DND-41 (cell line): ENCODE data around the gene KIAA1549.

Experiments used
- ATAC-seq: fragments of 200-7000 bp; cut with Tn5 transposase; 3 replicates; pipeline ENCODE4 v1.9.1; 2021; ENCODE audit warnings: low read depth; ENCODE audit not compliant: insufficient read depth
- DNase-seq: peaks from one replicate; pipeline ENCODE4 v3.0.0-alpha.2; 2020
- H2AFZ ChIP-seq: 2 replicates; pipeline ENCODE4 v1.6.0; 2012; ENCODE audit warnings: low read depth, low read length
- H3K27ac ChIP-seq: 2 replicates; pipeline ENCODE4 v1.5.1; 2012; ENCODE audit warnings: low read length, inconsistent platforms
- H3K27me3 ChIP-seq: fragments of 200-600 bp; sonication (generic); 2 replicates; pipeline ENCODE4 v1.6.0; 2012; ENCODE audit warnings: low read length, mild to moderate bottlenecking, inconsistent platforms; ENCODE audit not compliant: insufficient read depth, poor library complexity
- H3K36me3 ChIP-seq: 2 replicates; pipeline ENCODE4 v1.5.1; 2012; ENCODE audit warnings: low read length, inconsistent platforms; ENCODE audit not compliant: insufficient read depth
- H3K4me1 ChIP-seq: 2 replicates; pipeline ENCODE4 v1.5.1; 2012; ENCODE audit warnings: mild to moderate bottlenecking, low read length; ENCODE audit not compliant: insufficient read depth
- H3K4me2 ChIP-seq: 2 replicates; pipeline ENCODE4 v1.6.0; 2012; ENCODE audit warnings: mild to moderate bottlenecking, moderate library complexity, low read length, inconsistent platforms; ENCODE audit not compliant: insufficient read depth
- H3K4me3 ChIP-seq, 2 experiments: fragments of 200-600 bp in 1 of 2; shearing (Covaris generic) in 1 of 2; 2 replicates each; pipeline ENCODE4 v1.5.1; 2012 to 2016; ENCODE audit warnings: inconsistent platforms in 2 of 2, low read length in 2 of 2, mild to moderate bottlenecking in 2 of 2, low read depth in 1 of 2, moderate library complexity in 1 of 2
- H3K79me2 ChIP-seq: 2 replicates; pipeline ENCODE4 v1.6.0; 2012; ENCODE audit warnings: low read length, inconsistent platforms; ENCODE audit not compliant: insufficient read depth
- H3K9ac ChIP-seq: 2 replicates; pipeline ENCODE4 v1.6.0; 2012; ENCODE audit warnings: low read depth, mild to moderate bottlenecking, inconsistent platforms, low read length, moderate library complexity
- H3K9me3 ChIP-seq: 2 replicates; pipeline ENCODE4 v1.5.1; 2012; ENCODE audit warnings: low read length, moderate library complexity, mild to moderate bottlenecking, inconsistent platforms; ENCODE audit not compliant: insufficient read depth, severe bottlenecking
- H4K20me1 ChIP-seq: 2 replicates; pipeline ENCODE4 v1.6.0; 2012; ENCODE audit warnings: low read length; ENCODE audit not compliant: insufficient read depth
- EZH2 ChIP-seq: IDR thresholded peaks from 3 replicates; pipeline ENCODE4 v1.6.1; 2012; ENCODE audit warnings: borderline replicate concordance, low read depth, mild to moderate bottlenecking, moderate library complexity, low read length, inconsistent platforms; ENCODE audit not compliant: severe bottlenecking
- TF ChIP-seq, protein P1 (sequence below): IDR thresholded peaks from 2 replicates; pipeline ENCODE4 v1.5.1; 2012; ENCODE audit warnings: borderline replicate concordance, low read length, moderate library complexity, mild to moderate bottlenecking; ENCODE audit not compliant: poor library complexity, severe bottlenecking; ENCODE audit errors: extremely low read depth

The KIAA1549 gene

DNA sequence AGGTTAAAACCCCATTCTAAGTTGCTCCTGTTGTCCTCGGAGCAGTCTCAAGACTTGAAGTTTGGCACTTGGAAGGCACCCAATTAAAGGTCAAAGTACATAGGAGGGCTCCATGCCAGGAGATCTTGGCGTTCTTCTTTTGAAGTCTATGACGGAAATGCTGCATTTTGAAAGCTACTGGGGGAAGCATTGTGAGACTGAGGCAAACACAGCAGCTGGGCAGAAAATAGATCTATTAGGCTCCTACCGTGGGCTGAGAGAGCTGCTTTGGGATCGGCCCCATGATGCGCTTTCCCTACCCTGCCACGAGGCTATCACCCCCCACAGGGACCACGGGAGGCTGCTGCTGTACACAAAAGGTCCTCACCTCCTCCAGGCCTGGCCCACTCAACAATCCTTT lies 20.0 kb downstream of the KIAA1549 start:
- Histone ChIP-seq H3K36me3 (no peaks in the 10 kb centered on the region), H3K27me3 (no peaks in the 10 kb centered on the region), H3K4me3 (no peak overlapping the region), H3K9me3 (no peaks in the 10 kb centered on the region), H3K27ac (no peak overlapping the region), H3K79me2 (peaks cover 3% of the 10 kb centered on the region; the same call in 1 of the 2 replicates), H3K4me2 (no peak overlapping the region), H4K20me1 (no peaks in the 10 kb centered on the region), H3K9ac (no peak overlapping the region), H3K4me1 (peaks cover 7% of the 10 kb centered on the region), H2AFZ (no peak overlapping the region)
- TF ChIP-seq, protein P1, sequence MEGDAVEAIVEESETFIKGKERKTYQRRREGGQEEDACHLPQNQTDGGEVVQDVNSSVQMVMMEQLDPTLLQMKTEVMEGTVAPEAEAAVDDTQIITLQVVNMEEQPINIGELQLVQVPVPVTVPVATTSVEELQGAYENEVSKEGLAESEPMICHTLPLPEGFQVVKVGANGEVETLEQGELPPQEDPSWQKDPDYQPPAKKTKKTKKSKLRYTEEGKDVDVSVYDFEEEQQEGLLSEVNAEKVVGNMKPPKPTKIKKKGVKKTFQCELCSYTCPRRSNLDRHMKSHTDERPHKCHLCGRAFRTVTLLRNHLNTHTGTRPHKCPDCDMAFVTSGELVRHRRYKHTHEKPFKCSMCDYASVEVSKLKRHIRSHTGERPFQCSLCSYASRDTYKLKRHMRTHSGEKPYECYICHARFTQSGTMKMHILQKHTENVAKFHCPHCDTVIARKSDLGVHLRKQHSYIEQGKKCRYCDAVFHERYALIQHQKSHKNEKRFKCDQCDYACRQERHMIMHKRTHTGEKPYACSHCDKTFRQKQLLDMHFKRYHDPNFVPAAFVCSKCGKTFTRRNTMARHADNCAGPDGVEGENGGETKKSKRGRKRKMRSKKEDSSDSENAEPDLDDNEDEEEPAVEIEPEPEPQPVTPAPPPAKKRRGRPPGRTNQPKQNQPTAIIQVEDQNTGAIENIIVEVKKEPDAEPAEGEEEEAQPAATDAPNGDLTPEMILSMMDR = no peak
- TF ChIP-seq EZH2 = no peak
- ATAC-seq (peak; percentile 42; the same call in 2 of the 3 replicates), DNase-seq (no peak)

DNA sequence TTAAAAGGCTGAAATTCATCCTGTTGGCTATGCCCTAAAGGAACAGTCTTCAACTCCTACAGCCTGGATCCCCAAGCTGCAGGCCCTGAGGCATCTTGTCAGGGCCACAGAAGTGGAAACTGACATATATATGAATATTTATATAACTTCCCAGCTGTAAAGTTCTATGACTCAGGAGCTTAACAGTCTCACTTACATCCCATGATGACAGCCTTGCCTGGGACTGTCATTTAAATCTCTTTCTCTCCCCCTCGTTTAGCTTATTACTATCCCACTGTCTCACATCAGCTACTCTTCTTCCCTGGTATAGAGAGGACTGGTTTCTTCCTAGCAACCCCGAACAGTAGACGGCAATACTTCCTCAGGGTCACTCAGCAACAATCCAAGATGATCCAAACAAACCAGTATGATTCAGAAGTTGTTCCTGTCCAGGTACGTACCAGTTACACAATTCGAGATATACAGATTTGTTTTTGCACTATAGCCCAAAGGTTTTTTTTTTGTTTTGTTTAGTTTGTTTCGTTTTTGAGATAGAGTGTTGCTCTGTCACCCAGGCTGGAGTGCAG lies 22.7 kb downstream of the KIAA1549 start:
- H3K9me3 ChIP-seq = no peaks in the 10 kb centered on the region
- H3K4me3 ChIP-seq = no peak overlapping the region
- no peaks in the 10 kb centered on the region for H3K27me3 ChIP-seq
- H3K27ac ChIP-seq = no peak overlapping the region
- no peak overlapping the region for H3K9ac ChIP-seq
- no peak overlapping the region for H2AFZ ChIP-seq
- ATAC-seq (no peak), DNase-seq (no peak)
- H3K4me1 ChIP-seq = no peaks in the 10 kb centered on the region
- H4K20me1 ChIP-seq = no peaks in the 10 kb centered on the region
- TF ChIP-seq, protein P1 = no peak
- TF ChIP-seq EZH2 = no peak
- H3K4me2 ChIP-seq = no peak overlapping the region
- H3K36me3 ChIP-seq = no peaks in the 10 kb centered on the region
- H3K79me2 ChIP-seq = peaks cover 3% of the 10 kb centered on the region; the same call in 1 of the 2 replicates

DNA sequence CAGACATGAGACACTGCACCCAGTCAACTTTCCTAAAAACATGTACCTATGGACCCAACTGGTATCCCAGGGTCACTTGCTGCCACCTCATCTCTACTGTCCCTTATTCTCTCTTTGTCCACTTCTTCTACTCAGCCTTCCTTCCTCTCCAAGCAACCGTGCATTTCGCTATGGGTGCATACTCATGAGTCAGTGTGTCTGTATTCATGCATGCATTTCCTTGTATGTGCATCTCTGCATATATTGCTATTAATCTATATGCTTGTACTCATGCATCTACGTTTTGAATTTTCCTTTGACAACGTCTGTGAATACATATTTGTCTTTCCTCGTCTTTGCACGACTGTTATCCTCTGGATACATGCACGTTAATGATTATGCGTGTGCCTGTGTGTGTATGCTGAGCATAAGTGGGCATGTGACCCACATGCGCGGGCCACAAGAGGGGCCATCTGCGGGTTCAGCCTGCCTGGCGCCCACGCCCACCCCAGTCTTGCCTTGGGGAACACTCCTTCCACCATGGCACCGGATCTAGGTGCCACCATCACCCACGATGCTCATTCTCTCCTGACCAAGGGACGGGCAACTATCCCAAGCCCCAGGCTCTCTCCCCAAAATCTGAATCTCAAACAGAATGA lies 23.3 kb downstream of the KIAA1549 start:
- Histone ChIP-seq H3K9me3 (no peaks in the 10 kb centered on the region), H3K9ac (no peak overlapping the region), H3K4me2 (no peak overlapping the region), H2AFZ (no peak overlapping the region), H3K4me1 (no peaks in the 10 kb centered on the region), H3K27me3 (no peaks in the 10 kb centered on the region), H3K27ac (no peak overlapping the region), H4K20me1 (no peaks in the 10 kb centered on the region), H3K79me2 (no peaks in the 10 kb centered on the region), H3K4me3 (no peak overlapping the region), H3K36me3 (no peaks in the 10 kb centered on the region)
- DNase-seq = no peak
- ATAC-seq = no peak
- TF ChIP-seq EZH2 = no peak
- TF ChIP-seq, protein P1 = no peak
